Measurements from ENCODE around the gene ZNF652.
"Not testable (repeated sequence)": the region's sequence is repeated elsewhere in the genome, so short reads cannot be mapped to it uniquely, and the experiment has no call there.

ZNF652 gene

GRCh38 chr17:49315551-49316257 is 46.3 kb downstream of the ZNF652 start:
- peak; percentile 66 for DNase-seq (ENCODE audit: low read depth)

DNA sequence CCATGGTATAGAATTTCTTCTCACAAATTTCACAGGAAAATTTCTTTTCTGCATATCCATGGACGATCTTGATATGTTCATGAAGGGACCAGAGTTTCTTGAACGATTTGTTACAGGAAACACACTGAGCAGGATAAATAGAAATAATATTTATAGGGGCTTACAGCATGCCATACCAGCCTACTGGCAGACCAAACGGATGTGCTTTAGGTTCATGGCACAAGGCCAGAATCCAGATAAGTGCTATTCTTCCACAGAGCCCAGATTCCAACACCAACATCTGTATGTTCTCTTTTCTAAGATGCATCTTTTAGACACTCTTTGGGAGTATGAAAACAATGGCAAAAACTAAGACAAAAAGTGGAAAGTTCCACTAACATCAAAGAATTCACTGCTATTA is 49.3 kb downstream of the ZNF652 start:
- no peak for DNase-seq (ENCODE audit: low read depth)

GRCh38 chr17:49299996-49300395 is 62.1 kb downstream of the ZNF652 start:
- DNase-seq (ENCODE audit: low read depth), result no peak

- DNase-seq (ENCODE audit: low read depth), result no peak
Measured at GRCh38 chr17:49298371-49298976, 63.6 kb downstream of the ZNF652 start.

DNA sequence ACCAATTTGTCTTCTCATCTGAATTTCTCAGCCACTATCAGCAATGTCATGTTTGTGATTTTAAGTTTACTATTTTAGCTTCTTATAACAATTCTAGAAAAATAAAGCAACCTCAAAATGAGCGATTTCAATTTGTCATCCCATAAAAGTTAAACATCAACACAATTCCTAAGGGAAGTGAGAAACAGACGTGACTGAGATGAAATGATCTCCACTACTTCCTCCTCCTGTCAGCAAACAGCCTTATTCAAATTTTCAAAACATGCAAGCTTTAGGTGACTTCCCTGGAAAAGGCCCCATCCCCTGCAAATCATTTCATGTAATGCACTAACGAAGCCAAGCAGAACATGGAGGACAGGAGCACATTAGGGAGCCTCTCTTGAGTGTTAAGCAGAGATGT is 64.9 kb downstream of the ZNF652 start:
- no peak for DNase-seq (ENCODE audit: low read depth)

GRCh38 chr17:49294122-49294521 is 67.9 kb downstream of the ZNF652 start:
- DNase-seq (ENCODE audit: low read depth), result no peak

GRCh38 chr17:49292901-49293300 is 69.1 kb downstream of the ZNF652 start:
- DNase-seq (ENCODE audit: low read depth), result no peak

DNA sequence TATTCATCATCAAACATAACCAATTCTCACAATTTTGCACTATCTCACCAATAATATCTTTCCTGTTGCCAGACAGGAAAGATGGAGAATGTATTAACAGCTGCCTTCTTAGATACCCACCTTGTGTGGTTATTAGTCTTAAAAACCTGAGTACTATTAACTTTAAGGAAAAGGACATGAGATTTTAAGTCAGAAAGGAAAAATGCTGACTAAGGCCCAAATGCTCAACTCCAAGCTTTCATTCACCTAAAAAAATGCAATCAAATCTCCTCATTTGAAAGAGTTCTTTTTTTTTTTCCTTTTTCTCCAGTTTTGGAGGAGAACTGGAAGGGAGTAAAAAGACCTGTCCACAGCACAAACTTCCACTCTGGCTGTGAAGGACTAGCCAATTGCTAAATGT is 70.1 kb downstream of the ZNF652 start:
- DNase-seq (ENCODE audit: low read depth), result no peak

DNA sequence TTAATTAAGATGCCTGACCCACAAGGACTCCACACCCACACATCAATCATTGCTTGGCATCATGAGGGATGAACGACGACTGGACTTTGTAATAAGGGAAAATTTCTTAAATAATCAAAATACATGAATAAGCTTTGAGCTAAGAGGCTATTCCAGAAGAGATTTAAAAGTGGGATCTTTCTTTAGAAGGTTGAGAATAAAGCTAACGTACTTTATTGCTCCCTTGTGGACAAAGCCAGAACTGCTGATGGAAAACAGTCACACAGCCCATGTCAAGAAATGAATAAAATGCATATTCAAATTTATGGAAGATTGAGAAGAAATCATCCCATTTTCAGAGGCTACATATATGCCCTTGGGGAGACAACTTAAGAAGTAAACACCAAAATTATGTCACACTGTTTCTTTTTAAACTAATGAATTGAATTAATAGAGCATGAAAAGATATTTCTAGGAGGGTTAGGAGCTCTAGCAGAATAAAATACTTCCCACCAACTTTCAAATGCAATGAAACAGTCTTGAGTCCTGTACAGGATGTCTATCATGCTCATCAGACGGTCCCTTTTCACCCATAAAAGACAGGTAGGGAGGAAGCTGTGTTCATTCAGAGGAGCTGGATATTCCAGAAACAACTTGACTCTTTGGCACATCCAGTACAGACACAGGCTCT is 71.2 kb downstream of the ZNF652 start:
- DNase-seq (ENCODE audit: low read depth), result no peak

- DNase-seq (ENCODE audit: low read depth), result no peak
Measured at GRCh38 chr17:49288388-49288787, 73.7 kb downstream of the ZNF652 start.

DNA sequence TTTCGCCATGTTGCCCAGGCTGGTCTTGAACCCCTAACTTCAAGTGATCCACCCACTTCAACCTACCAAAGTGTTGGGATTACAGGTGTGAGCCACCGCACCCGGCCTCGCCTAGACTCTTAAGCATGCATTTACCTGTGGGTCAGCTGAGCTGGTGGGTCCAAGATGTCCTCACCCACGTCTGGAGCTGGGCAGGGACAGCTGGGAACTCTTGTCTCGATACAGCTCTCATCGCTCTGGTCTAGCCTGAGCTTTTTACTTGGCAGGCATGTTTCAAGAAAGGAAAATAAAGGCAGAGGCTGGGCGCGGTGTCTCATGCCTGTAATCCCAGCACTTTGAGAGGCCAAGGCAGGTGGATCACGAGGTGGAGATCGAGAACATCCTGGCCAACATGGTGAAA is 74.6 kb downstream of the ZNF652 start:
- no peak for DNase-seq (ENCODE audit: low read depth)

DNA sequence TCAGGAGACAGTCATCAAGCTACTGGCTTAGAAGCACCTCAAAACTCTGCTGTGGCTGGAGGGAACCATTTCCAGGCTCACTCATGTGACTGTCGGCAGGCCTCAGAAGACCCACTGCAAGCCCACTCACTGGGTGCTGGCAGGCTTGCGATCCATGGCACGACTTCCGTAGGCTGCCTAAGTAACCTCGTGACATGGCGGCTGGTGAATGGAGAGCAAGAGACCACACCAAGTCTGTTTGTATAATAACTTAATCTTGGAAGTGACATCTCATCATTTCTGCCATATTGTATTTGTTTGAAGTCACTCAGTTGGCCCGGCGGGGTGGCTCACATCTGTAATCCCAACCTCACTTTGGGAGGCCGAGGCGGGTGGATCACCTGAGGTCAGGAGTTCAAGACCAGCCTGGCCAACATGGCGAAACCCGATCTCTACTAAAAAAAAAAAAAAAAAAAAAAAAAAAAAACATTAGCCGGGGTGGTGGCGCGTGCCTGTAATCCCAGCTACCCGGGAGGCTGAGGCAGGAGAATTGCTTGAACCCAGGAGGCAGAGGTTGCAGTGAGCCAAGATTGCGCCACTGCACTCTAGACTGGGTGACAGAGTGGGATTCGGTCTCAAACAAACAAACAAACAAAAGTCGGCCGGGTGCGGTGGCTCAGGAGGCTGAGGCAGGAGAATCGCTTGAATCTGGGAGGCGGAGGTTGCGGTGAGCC is 75.6 kb downstream of the ZNF652 start:
- not testable (repeated sequence) for DNase-seq (ENCODE audit: low read depth)

- DNase-seq (ENCODE audit: low read depth), result no peak
Measured at GRCh38 chr17:49285716-49286115, 76.3 kb downstream of the ZNF652 start.

DNA sequence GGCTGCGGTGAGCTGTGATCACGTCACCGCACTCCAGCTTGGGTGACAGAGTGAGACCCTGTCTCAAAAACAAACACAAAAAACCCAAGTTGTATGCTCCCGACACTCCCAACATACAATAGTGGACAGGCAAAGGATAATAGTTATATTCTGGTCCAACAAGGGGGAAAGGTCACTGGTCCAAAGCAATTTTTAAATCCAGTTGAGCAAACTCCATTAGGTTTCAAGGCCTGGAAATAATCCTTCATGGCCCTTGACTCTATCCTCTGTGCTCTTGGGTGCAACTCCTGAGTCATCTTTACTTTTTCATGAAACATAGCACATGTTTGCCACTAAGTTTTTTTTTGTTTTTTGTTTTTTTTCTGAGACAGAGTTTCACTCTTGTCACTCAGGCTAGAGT is 81.1 kb downstream of the ZNF652 start:
- DNase-seq (ENCODE audit: low read depth), result no peak

GRCh38 chr17:49280061-49280460 is 82.0 kb downstream of the ZNF652 start:
- no peak for DNase-seq (ENCODE audit: low read depth)

GRCh38 chr17:49279263-49280015 is 82.6 kb downstream of the ZNF652 start:
- DNase-seq (ENCODE audit: low read depth), result not testable (repeated sequence)

DNA sequence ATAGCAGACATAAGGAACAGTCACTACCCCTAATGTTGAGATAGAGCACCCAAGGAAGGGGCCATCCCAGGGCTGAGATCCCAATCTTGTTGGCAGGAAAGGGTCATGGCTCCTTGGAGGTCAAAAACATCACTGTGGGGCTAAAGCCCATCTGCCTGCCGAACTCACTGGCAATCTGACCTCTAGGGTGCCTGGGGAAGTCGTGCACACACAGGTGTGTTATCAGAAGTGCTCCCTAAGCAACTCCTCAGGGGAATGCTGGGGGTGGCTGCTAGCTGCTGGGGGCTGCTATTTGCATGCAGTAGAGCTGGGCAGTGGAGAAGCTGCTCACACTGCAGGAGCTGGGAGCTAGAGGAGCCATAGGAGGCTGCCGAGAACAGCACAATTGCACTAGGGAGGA is 84.0 kb downstream of the ZNF652 start:
- no peak for DNase-seq (ENCODE audit: low read depth)

DNA sequence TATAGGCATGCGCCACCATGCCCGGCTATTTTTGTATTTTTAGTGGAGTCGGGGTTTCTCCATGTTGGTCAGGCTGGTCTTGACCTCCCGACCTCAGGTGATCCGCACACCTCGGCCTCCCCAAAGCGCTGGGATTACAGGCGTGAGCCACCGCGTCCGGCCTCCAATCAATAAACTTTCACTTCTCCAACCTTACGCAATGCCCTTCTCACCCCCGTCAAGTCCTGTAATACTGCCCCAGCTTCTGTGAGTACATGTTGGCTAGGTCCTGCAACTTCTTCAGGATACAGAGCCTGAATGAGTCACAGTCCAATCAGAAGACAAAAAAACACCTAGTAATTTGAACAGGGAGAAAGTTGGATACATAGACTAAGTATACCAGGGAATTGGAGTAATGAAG is 84.4 kb downstream of the ZNF652 start:
- no peak for DNase-seq (ENCODE audit: low read depth)

GRCh38 chr17:49275981-49276380 is 86.1 kb downstream of the ZNF652 start:
- not testable (repeated sequence) for DNase-seq (ENCODE audit: low read depth)

DNA sequence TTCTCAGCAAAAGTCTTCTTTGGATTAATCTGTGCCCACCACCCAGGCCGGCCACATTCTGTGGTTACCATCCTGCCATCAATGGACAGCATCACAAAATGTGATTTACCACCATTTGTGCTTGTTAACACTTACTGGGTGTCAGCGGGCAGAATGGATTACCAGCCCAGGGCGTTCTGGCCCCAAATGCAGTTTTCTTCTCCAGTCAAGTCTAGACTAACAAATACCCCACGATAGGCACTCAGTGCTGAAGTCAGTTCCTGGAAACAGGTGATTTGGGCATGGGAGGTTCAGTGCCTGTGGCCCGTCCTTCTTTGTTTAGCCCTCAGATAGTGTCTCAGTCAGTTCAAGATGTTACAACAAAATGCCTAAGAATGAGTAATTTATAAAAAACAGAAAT is 92.7 kb downstream of the ZNF652 start:
- no peak for DNase-seq (ENCODE audit: low read depth)

DNA sequence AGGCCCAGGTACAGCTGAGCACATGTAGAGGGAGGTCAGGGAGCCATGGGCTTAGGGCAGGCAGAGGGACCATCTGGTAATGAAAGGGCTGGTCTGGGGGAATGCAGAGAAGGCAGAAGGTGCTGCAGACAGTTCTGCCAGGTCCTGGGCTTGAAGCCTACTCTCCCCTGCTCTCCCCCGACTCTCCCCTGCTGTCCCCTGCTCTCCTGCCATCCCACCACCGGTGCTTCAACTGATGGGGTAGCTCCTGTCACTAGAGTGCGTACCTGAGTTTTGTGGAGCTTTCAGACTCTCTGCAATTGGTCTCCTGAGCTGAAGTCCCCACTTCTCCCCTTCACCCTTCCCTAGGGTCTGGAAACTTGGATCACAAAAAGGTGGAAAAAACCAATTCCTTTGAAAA is 94.1 kb downstream of the ZNF652 start:
- no peak for DNase-seq (ENCODE audit: low read depth)

DNA sequence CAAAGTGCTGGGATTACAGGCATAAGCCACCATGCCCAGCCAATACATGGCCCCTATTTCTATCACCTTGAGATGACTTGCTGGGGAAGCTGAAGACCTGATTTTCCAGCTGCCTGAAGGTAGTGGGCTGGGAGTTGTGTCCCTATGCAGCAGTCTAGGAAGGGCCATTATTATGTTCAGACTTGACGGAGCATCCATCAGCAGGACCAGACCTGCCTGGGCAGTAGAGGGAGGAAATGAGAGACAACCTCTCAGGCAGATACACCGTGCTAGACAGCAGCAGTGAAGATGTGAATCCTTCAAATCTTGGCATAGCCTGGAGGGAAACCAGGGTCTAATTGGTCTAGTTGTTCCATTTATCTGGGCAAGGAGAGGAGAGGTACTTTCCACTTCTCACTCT is 95.8 kb downstream of the ZNF652 start:
- no peak for DNase-seq (ENCODE audit: low read depth)
